NCI-H748 (cell line): ENCODE measurements around the gene SPEM1.
A peak's percentile ranks its signal among the peaks of the same experiment; 100 is the strongest.

Experiments
- DNase-seq: peaks from one replicate; lab custom pipeline; 2025; ENCODE audit not compliant: unreplicated experiment; lab: John Stamatoyannopoulos, UW

SPEM1 gene

GRCh38 chr17:7417056-7417655, 3.0 kb upstream of the SPEM1 start:
- no peak for DNase-seq

GRCh38 chr17:7418472-7419152, 1.5 kb upstream of the SPEM1 start:
- no peak for DNase-seq

- DNase-seq: no peak
These were observed 1.1 kb downstream of the SPEM1 start for GRCh38 chr17:7421186-7421585.

- no peak for DNase-seq
These were observed 3.6 kb downstream of the SPEM1 start for GRCh38 chr17:7423679-7424078.

- no peak for DNase-seq
These were observed 5.2 kb downstream of the SPEM1 start, which contains the start of gene SPEM2 for GRCh38 chr17:7425316-7425715. Gene SPEM2, plus strand, starts transcription at chr17:7425616. Its CDS starts 73 bp downstream, at chr17:7425689.

- DNase-seq: no peak
These were observed 5.6 kb downstream of the SPEM1 start for GRCh38 chr17:7425756-7426155.

- no peak for DNase-seq
These were observed 6.2 kb downstream of the SPEM1 start for GRCh38 chr17:7426203-7426863.

- no peak for DNase-seq
These were observed 6.9 kb downstream of the SPEM1 start for GRCh38 chr17:7426896-7427489.

GRCh38 chr17:7427549-7427948, 7.4 kb downstream of the SPEM1 start:
- no peak for DNase-seq

GRCh38 chr17:7428557-7428956, 8.4 kb downstream of the SPEM1 start, which contains the start of gene SPEM3:
Gene SPEM3, plus strand, starts transcription at chr17:7428857. Its CDS starts 46 bp downstream, at chr17:7428903.
- DNase-seq: no peak

- no peak for DNase-seq
These were observed 9.6 kb downstream of the SPEM1 start for GRCh38 chr17:7429722-7430121.

- no peak for DNase-seq
These were observed 11.1 kb downstream of the SPEM1 start for GRCh38 chr17:7431231-7431630.

GRCh38 chr17:7432296-7432695, 12.2 kb downstream of the SPEM1 start:
- DNase-seq: no peak

- peak; percentile 74 for DNase-seq
These were observed 15.8 kb downstream of the SPEM1 start for GRCh38 chr17:7435676-7436555.

GRCh38 chr17:7436556-7437368, 16.6 kb downstream of the SPEM1 start:
- DNase-seq: peak; percentile 95

- DNase-seq: peak; percentile 66
These were observed 17.3 kb downstream of the SPEM1 start for GRCh38 chr17:7437369-7437863.

GRCh38 chr17:7437950-7438614, 18.0 kb downstream of the SPEM1 start:
- peak; percentile 80 for DNase-seq

GRCh38 chr17:7438656-7439460, 18.7 kb downstream of the SPEM1 start:
- DNase-seq: no peak
